Memory B cell (primary cell): ENCODE data around the gene ALPK3.

ENCODE experiments used
- ATAC-seq: fragments of 150-1000 bp; cut with Tn5 transposase; 2 replicates; pipeline ENCODE4 v1.10.0; 2021; ENCODE audit warnings: low read depth, mild to moderate bottlenecking, moderate library complexity
- DNase-seq, 2 donors: peaks; one replicate each; pipeline ENCODE4 v3.0.0; 2022; ENCODE audit warnings: low spot score in 2 of 2
- H3K27ac Mint-ChIP-seq: one replicate; pipeline ENCODE4 v1.8.0; 2022; ENCODE audit warnings: mild to moderate bottlenecking, moderate library complexity, mixed read lengths
- H3K27me3 Mint-ChIP-seq: one replicate; pipeline ENCODE4 v1.8.0; 2022; ENCODE audit warnings: mixed read lengths
- H3K36me3 Mint-ChIP-seq: one replicate; pipeline ENCODE4 v1.8.0; 2022; ENCODE audit warnings: mild to moderate bottlenecking, mixed read lengths
- H3K4me1 Mint-ChIP-seq: one replicate; pipeline ENCODE4 v1.8.0; 2022; ENCODE audit warnings: mixed read lengths
- H3K4me3 Mint-ChIP-seq: one replicate; pipeline ENCODE4 v1.8.0; 2022; ENCODE audit warnings: mild to moderate bottlenecking, moderate library complexity, mixed read lengths
- H3K9me3 Mint-ChIP-seq: one replicate; pipeline ENCODE4 v1.8.0; 2022; ENCODE audit warnings: mixed read lengths

Gene ALPK3

GRCh38 chr15:84822653-84823281 is 5.6 kb downstream of the ALPK3 start:
- H3K27me3 Mint-ChIP-seq = peaks cover 10% of the 10 kb centered on the region
- H3K36me3 Mint-ChIP-seq = no peaks in the 10 kb centered on the region
- H3K27ac Mint-ChIP-seq = no peak overlapping the region
- H3K9me3 Mint-ChIP-seq = no peaks in the 10 kb centered on the region
- DNase-seq = no peak
- ATAC-seq = no peak
- no peak overlapping the region for H3K4me3 Mint-ChIP-seq
- H3K4me1 Mint-ChIP-seq = peaks cover 6% of the 10 kb centered on the region

GRCh38 chr15:84823282-84823878 is 6.2 kb downstream of the ALPK3 start:
- Mint-ChIP-seq H3K4me1 (peaks cover 2% of the 10 kb centered on the region), H3K36me3 (no peaks in the 10 kb centered on the region), H3K27me3 (peaks cover 8% of the 10 kb centered on the region), H3K9me3 (no peaks in the 10 kb centered on the region), H3K27ac (no peak overlapping the region), H3K4me3 (no peak overlapping the region)
- no peak for ATAC-seq
- DNase-seq = no peak

GRCh38 chr15:84824260-84825007 is 7.3 kb downstream of the ALPK3 start:
- H3K9me3 Mint-ChIP-seq = no peaks in the 10 kb centered on the region
- no peak for DNase-seq
- H3K4me1 Mint-ChIP-seq = peaks cover 2% of the 10 kb centered on the region
- no peak for ATAC-seq
- H3K27me3 Mint-ChIP-seq = peaks cover 8% of the 10 kb centered on the region
- no peak overlapping the region for H3K4me3 Mint-ChIP-seq
- H3K36me3 Mint-ChIP-seq = no peaks in the 10 kb centered on the region
- no peak overlapping the region for H3K27ac Mint-ChIP-seq

GRCh38 chr15:84826369-84826823 is 9.2 kb downstream of the ALPK3 start:
- H3K27ac Mint-ChIP-seq = no peak overlapping the region
- H3K36me3 Mint-ChIP-seq = no peaks in the 10 kb centered on the region
- peaks cover 2% of the 10 kb centered on the region for H3K4me1 Mint-ChIP-seq
- ATAC-seq (no peak), DNase-seq (no peak)
- H3K27me3 Mint-ChIP-seq = peaks cover 9% of the 10 kb centered on the region
- no peaks in the 10 kb centered on the region for H3K9me3 Mint-ChIP-seq
- H3K4me3 Mint-ChIP-seq = no peak overlapping the region

- Mint-ChIP-seq H3K36me3 (no peaks in the 10 kb centered on the region), H3K4me3 (no peak overlapping the region), H3K4me1 (no peaks in the 10 kb centered on the region), H3K9me3 (no peaks in the 10 kb centered on the region), H3K27me3 (peaks cover 4% of the 10 kb centered on the region), H3K27ac (no peak overlapping the region)
- ATAC-seq (no peak), DNase-seq (no peak)
Observed at GRCh38 chr15:84827246-84827645, 10.1 kb downstream of the ALPK3 start.

- peaks cover 7% of the 10 kb centered on the region for H3K27me3 Mint-ChIP-seq
- H3K9me3 Mint-ChIP-seq = no peaks in the 10 kb centered on the region
- DNase-seq (no peak), ATAC-seq (no peak)
- no peak overlapping the region for H3K27ac Mint-ChIP-seq
- no peaks in the 10 kb centered on the region for H3K4me1 Mint-ChIP-seq
- no peak overlapping the region for H3K4me3 Mint-ChIP-seq
- no peaks in the 10 kb centered on the region for H3K36me3 Mint-ChIP-seq
Observed at GRCh38 chr15:84828086-84828908, 11.1 kb downstream of the ALPK3 start.

GRCh38 chr15:84829428-84829827 is 12.3 kb downstream of the ALPK3 start:
- Mint-ChIP-seq H3K27ac (no peak overlapping the region), H3K36me3 (no peaks in the 10 kb centered on the region), H3K4me3 (no peak overlapping the region), H3K9me3 (no peaks in the 10 kb centered on the region), H3K27me3 (peaks cover 9% of the 10 kb centered on the region), H3K4me1 (no peaks in the 10 kb centered on the region)
- no peak for ATAC-seq
- no peak for DNase-seq

GRCh38 chr15:84830036-84830435 is 12.9 kb downstream of the ALPK3 start:
- Mint-ChIP-seq H3K27me3 (peaks cover 9% of the 10 kb centered on the region), H3K9me3 (no peaks in the 10 kb centered on the region), H3K4me1 (no peaks in the 10 kb centered on the region), H3K27ac (no peak overlapping the region), H3K36me3 (no peaks in the 10 kb centered on the region), H3K4me3 (no peak overlapping the region)
- DNase-seq (no peak), ATAC-seq (no peak)

GRCh38 chr15:84831028-84831427 is 13.9 kb downstream of the ALPK3 start:
- Mint-ChIP-seq H3K27ac (no peak overlapping the region), H3K4me3 (no peak overlapping the region), H3K27me3 (peaks cover 17% of the 10 kb centered on the region), H3K4me1 (no peaks in the 10 kb centered on the region), H3K36me3 (peaks cover 2% of the 10 kb centered on the region), H3K9me3 (no peaks in the 10 kb centered on the region)
- ATAC-seq = no peak
- DNase-seq = no peak

GRCh38 chr15:84831613-84832012 is 14.5 kb downstream of the ALPK3 start:
- no peaks in the 10 kb centered on the region for H3K9me3 Mint-ChIP-seq
- no peak overlapping the region for H3K4me3 Mint-ChIP-seq
- H3K27ac Mint-ChIP-seq = no peak overlapping the region
- H3K4me1 Mint-ChIP-seq = no peaks in the 10 kb centered on the region
- H3K36me3 Mint-ChIP-seq = peaks cover 2% of the 10 kb centered on the region
- DNase-seq (no peak), ATAC-seq (no peak)
- H3K27me3 Mint-ChIP-seq = peaks cover 19% of the 10 kb centered on the region

GRCh38 chr15:84832448-84833040 is 15.4 kb downstream of the ALPK3 start:
- H3K27ac Mint-ChIP-seq = no peak overlapping the region
- peaks cover 22% of the 10 kb centered on the region for H3K27me3 Mint-ChIP-seq
- no peaks in the 10 kb centered on the region for H3K9me3 Mint-ChIP-seq
- peaks cover 2% of the 10 kb centered on the region for H3K36me3 Mint-ChIP-seq
- ATAC-seq (no peak), DNase-seq (no peak)
- H3K4me3 Mint-ChIP-seq = no peak overlapping the region
- no peaks in the 10 kb centered on the region for H3K4me1 Mint-ChIP-seq

- Mint-ChIP-seq H3K9me3 (no peaks in the 10 kb centered on the region), H3K36me3 (peaks cover 2% of the 10 kb centered on the region), H3K27me3 (peaks cover 21% of the 10 kb centered on the region), H3K4me3 (no peak overlapping the region), H3K4me1 (no peaks in the 10 kb centered on the region), H3K27ac (no peak overlapping the region)
- DNase-seq = no peak
- no peak for ATAC-seq
Observed at GRCh38 chr15:84833447-84834228, 16.5 kb downstream of the ALPK3 start.
